GM12801 (cell line): ENCODE data around the gene RPL28.

ENCODE experiments used
- CTCF ChIP-seq: IDR thresholded peaks from one replicate; pipeline ENCODE4 v1.5.1; 2011; ENCODE audit warnings: control low read depth; ENCODE audit not compliant: insufficient read length; ENCODE audit errors: extremely low read depth

The RPL28 gene

DNA sequence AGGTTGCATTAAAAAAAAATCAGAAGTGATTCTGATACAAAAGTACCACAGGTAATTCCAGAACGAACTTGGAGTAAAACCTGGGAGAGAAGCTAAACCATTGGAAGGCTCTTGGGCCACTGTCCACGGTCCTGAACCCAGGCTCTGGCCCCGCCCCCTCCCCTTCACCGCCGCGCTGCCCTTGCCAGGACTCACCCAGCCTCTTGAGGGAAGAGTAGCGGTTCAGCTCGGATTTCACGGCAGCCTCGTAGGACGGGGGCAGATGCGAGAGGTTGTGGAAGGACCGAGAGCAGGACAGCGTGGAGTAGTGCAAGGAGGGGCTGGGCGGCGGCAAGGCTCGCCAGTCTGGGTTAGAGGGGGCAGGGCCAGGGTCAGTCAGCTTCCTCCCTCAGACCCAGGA lies 51.7 kb downstream of the RPL28 start:
- TF ChIP-seq CTCF = no peak

GRCh38 chr19:55439052-55439451 lies 53.3 kb downstream of the RPL28 start:
- no peak for TF ChIP-seq CTCF

- no peak for TF ChIP-seq CTCF
These were observed 54.8 kb downstream of the RPL28 start for GRCh38 chr19:55440411-55441105.

- TF ChIP-seq CTCF = no peak
These were observed 55.6 kb downstream of the RPL28 start for GRCh38 chr19:55441319-55441691.

DNA sequence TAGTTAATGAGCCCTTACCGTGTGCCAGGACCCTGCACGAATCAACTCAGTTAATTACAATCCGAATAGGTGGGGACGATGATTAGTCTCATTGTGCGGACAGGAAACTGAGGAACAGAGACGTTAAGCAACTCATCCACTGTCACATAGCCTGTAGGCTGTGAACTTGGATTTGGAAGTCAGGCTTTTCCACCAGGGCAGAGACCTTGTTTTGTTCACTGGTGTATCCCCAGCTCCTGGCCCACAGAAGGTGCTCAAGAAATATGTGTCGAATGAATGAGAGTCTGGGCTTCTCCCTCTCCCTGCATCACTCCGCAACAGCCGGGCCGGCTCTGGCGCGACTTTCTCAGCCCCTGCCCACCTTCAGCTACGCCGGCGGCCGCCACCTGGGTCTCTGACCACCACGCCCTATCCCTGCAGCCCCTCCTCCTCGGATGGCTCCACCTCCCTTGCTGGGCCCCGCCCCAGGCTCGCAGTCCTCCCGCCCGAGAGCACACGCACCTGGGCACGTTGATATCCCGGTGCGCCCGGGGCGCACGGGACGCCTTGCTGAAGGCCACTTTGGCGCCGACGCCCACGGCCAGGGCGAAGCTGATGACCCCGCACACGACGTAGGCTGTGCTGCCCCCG lies 56.1 kb downstream of the RPL28 start:
- no peak for TF ChIP-seq CTCF

GRCh38 chr19:55442372-55442961 lies 56.7 kb downstream of the RPL28 start:
- TF ChIP-seq CTCF = no peak

DNA sequence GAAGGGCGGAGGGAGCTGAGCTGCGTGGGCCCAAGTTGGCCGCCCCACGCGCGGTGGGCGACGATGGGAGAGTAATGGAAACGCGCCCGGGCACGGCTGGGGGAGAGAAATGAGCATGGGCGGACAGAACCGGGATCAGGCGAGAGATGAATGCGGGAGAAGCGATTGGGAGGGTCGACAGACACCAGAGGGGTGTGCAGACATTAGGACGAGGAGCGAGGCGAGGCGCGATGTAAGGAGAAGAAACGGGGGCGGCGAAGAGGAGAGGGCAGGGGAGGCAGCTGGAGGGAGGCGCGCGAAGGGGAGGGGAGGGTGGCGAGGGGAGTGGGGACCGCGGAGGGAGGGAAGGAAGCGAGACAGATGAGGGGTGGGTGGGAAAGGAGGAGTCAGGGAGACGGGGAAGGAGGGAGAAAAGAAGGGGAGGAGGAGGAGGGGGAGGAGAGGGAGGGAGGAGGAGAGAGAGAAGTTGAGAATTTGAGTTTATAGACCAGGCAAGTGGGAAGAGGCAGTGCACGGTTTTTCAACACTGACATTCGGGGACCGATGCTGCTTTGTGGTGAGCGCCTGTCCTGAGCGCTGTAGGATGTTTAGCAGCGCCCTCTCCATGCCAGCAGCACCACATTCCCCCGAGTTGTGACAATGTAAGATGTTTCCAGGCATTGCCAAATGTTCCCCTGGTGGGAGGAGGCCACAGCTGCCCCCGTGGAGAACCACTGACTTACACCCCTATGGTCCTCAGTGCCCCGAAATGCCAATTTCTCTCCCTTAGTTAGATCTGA lies 57.5 kb downstream of the RPL28 start, which contains the start of gene SHISA7:
SHISA7 (minus strand) TSS at position 256 of the 779 bp plus-strand sequence. CDS start 437 bp downstream, outside the sequence.
- TF ChIP-seq CTCF = no peak
